DLD1 (cell line): ENCODE results near the gene PLCD3.

Experiments
- in situ Hi-C: cut with HindIII; loops from 2 replicates; pipeline ENCODE4 v1.10.0; 2017; ENCODE audit warnings: low sequenced_read_pairs

The PLCD3 gene

DNA sequence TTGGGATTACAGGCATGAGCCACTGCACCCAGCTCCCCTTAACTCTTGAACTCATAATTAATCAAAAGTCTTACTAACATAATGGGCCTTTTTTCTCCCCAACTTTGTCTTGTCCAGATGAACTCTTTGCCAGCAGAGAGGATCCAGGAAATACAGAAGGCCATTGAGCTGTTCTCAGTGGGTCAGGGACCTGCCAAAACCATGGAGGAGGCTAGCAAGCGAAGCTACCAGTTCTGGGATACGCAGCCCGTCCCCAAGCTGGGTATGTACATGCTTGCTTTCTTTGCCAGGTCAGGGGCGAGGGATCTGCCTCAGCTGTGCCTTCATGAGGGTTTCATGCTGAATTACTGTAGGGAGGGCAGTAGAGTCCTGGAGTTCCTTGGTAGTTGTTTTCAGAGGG is 45.9 kb downstream of the PLCD3 start:
- in situ Hi-C loops, result no loop called here

DNA sequence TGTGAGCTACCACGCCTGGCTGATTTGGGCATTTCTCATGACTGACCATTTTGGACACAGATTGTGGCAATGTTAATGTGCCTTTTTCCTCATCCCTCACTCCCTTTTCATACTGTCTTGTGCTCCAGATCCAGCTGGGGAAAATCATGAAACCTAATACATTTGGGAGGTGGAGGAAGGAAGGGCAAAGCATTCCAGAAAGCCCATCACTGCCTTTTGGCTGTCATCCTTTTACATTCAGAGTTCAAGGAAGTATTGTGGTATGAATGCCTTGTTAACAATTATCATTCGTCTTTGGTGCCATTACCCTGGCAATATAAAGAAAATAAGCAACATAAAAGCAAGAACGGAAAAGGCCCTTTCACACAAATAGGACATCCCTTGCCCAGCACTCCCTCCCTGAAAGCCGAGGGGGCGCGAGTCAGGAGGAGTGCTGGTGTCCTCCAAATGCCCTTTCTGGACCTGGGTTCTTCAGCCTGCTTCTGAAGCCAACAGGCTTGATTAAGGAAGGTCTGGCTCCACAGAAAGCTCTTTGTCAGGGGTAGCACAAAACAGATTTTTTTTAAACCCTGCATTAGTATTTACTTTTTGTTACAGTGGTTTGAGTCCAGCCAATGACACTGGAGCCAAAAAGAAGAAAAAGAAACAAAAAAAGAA is 51.1 kb downstream of the PLCD3 start:
- in situ Hi-C loops, result no loop called here

DNA sequence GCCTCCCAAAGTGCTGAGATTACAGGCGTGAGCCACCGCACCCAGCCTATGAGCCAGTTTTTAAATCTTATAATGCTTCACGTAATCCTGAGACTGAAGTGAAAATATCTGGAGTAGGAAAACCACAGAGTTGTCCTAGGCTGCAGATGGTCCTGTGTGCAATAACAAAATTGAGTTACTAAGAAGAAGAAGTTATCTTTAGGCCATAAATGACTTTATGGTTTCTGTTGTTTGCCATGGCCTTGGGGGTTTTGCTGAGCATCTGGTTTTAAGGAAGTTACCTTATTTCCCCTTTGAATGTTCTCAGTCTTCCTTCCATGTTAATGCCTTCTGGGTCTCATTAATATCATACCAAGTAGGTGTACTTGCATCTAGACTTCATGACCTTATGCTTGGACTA is 54.7 kb downstream of the PLCD3 start:
- in situ Hi-C loops, result no loop called here

DNA sequence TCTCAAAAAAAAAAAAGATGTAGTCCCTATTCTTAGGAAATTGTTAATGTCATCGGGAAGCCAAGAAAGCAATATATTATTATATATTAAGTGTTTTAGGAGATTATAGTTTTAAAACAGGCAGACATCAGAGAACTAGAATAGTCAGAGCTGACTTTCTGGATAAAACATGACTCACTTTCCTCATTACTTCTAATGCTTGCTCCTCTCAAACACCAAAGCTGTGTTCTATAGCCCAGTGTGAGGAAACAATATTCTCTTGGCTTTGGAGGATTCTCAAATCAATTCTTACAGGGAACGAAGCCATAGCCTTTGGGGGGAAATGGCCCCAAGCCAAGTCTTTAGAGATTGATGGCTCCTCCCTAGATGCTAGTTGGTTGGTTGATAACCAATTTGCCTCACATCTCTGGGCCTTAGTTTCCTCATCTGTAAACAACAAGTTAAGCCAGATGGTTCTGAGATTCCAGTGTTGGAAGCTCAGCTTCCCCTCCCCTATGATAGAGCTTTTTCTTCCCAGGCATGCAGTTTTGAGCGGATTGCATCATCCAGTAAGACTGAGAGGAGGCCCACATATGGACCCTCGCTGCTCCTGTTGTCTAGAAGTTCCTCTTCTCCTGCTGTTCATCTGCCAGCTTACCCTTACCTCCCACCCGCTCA is 58.8 kb downstream of the PLCD3 start:
- in situ Hi-C loops, result no loop called here

DNA sequence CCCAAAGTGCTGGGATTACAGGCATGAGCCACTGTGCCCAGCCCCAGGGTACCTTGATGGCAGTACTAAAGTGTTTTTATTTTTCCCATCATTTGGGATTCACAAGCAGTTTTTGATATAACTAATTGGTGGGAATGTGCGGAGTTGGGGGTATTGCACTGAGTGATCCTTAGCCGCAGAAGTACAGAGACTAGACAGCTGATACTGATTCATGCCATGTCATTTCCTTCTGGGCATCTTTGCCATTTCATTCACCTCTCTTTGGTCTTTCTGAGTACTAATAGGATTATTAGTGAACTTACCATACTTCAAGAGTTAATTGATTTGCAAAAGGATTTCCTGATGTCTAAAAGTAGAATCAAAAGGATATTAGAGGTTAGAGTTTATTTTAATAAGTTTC is 61.5 kb downstream of the PLCD3 start:
- in situ Hi-C loops, result no loop called here

DNA sequence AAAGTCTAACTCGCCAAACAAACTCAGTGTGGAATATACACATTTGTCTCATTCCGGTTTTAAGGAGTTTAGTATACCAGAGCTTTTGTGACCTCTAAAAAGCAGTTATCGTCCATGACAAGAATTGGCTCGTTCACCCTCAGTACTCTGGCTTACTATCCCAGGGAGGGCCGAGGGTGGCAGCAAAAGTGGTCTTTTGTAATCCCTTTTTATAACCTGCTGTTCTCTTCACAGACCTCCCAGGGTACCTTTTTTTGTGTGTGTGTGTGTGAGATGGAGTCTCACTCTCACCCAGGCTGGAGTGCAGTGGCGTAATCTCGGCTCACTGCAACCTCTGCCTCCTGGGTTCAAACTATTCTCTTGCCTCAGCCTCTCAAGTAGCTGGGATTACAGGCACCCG is 62.3 kb downstream of the PLCD3 start:
- in situ Hi-C loops, result no loop called here

DNA sequence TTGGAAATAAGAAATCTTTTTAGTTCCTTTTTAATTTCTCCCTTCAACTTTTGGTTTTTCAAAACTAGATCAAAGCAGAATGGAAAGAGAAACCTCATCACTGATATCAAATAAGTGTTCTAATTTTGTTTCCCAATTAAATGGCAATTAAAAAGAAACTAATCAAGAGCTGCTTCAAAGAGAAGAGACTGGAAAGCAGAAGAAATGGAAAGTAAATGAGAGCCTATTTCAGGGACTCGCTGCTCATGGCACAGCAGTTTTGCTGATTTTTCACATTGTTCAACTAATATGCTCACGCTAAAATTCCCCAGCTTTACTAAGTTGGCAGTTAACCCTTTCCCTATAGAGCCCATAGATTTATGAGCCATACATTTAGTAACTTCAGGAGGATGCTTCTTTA is 64.7 kb downstream of the PLCD3 start:
- in situ Hi-C loops, result no loop called here

DNA sequence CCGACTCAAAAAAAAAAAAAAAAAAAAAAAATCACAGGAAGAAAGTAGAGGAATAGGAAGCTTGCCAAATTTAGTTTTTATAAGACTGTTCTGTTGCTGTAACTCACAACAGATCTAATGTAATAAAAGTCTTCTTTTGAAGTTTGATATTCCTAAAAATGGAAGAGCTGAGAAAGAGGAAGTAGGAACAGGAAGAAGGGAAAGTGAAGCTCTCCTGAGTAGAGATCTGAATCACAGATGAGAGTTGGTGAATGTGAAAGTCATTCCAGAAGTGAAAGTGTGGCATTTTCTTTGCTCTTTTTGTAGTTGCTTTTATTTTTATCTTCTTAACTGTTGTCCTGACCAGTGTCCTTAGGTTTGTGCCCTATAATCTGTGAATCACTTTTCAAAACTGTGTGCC is 69.1 kb downstream of the PLCD3 start:
- in situ Hi-C loops, result no loop called here

DNA sequence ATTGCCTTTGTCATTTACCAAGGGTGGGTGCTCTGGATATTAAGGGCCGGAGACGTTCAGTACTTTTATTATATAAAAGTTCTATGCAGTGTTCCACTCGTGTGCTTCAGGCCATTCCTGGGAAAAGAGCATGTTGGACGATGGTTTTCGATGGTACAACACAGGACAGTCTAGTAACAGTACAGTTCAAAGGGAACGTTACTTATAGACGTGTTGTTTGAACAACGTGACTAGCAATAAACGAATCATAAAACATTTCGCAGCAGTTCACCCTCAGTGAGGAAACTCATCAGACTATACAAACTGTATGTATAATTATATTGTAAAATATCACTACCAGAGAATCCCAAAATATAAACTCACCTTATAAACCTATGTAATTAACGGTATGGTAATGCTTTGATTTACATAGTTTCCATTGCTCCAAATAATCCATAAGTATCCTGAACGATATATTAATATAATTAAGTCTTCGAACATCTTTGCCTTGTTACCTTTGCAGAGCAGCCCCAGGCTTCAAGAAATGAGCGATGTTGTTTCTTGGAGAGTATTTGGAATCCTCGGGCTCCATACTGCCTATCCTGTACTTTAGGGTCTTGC is 70.6 kb downstream of the PLCD3 start:
- in situ Hi-C loops, result no loop called here

DNA sequence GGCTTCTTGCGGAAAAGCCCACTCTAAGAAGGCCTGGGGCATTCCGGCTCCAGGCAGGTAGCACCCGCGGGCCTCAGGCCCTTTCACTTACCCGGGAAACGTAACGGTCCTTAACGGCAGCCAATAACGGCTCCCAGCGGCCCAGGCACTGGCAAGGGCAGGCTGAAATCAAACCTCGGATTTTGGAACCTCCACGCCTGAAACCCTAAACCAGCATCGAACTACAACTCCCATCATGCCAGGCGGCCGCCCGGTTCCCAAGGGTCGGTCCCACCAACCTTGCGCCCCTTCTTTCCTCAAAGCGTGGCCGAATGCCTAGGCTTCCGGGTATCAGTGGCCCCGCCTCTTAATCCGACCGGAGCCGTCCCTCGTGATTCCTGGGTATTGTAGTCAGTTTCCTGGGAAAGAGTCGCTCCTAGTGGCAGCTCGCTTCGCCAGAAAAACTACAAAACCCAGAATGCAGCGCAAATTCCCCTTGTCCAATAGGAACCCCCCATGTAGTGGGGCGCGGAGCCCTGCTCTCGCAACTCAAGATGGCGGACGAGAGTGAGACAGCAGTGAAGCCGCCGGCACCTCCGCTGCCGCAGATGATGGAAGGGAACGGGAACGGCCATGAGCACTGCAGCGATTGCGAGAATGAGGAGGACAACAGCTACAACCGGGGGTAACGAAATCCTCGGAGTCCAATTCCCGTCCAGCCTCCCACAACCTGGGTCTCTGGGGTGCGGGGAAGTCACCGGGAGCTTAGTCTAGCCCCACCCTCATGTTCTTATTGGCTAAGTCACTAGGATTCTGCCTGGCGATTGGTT is 71.3 kb downstream of the PLCD3 start, which contains the start of gene NMT1:
TSS of gene NMT1 (plus strand) at position 521 of the 809 bp plus-strand sequence. CDS start at position 534, 13 bp downstream.
- in situ Hi-C loops, result no loop called here

DNA sequence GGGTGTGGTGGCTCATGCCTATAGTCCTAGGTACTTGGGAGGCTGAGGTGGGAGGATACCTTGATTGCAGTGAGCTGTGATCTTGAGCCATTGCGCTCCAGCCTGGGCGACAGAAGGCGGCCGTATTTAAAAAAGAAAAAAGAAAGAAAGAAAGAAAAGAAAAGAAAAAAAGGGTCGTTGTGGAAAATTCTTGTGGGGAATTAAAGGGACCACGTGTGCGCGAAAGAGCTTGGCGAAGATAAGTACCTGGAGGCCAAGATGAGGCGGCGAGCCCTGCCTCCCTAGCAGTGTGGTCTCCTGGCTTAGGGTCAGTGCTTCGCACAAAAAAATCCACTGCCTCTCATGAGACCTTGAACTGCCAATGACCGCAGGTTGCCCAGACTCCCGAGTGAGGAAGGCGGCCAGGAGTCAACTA is 71.9 kb downstream of the PLCD3 start:
- in situ Hi-C loops, result no loop called here
